CD4-positive, alpha-beta memory T cell (primary cell): Measurements from ENCODE around the gene AHCYL1. TPM values are rescaled to one million over a fixed set of nuclear protein-coding genes. Genes with fewer than 3 reads are reported as not detected.
A peak's percentile ranks its signal among the peaks of the same experiment; 100 is the strongest.

Experiments
- CTCF ChIA-PET: fragments of 350-600 bp; sonication (Branson Sonifier 250); formaldehyde crosslinking; loops from one replicate; lab custom pipeline; 2021; ENCODE audit warnings: inconsistent platforms; ENCODE audit not compliant: partially characterized antibody; lab: Charles Lee
- POLR2A ChIA-PET: fragments of 350-600 bp; sonication (Branson Sonifier 250); formaldehyde crosslinking; loops from one replicate; lab custom pipeline; 2021; ENCODE audit not compliant: partially characterized antibody; lab: Charles Lee
- DNase-seq, 5 donors: peaks; one replicate each; pipeline versions ENCODE4 v3.0.0 to v3.0.0-alpha.2; 2020 to 2022; ENCODE audit warnings: mixed read lengths in 1 of 5
- H3K27ac ChIP-seq: one replicate; pipeline ENCODE4 v1.7.0; 2013; ENCODE audit warnings: low read depth, low read length
- H3K27me3 ChIP-seq: 2 replicates; pipeline ENCODE4 v1.7.0; 2013; ENCODE audit warnings: mild to moderate bottlenecking, low read length, moderate library complexity; ENCODE audit not compliant: insufficient read depth
- H3K36me3 ChIP-seq: 2 replicates; pipeline ENCODE4 v1.7.0; 2013; ENCODE audit warnings: mild to moderate bottlenecking, low read length, moderate library complexity; ENCODE audit not compliant: insufficient read depth
- H3K4me1 ChIP-seq: 2 replicates; pipeline ENCODE4 v1.7.0; 2013; ENCODE audit warnings: mild to moderate bottlenecking, low read length, moderate library complexity; ENCODE audit not compliant: insufficient read depth
- H3K4me3 ChIP-seq, 2 donors: one replicate each; pipeline ENCODE4 v1.7.0; 2013; ENCODE audit warnings: low read length in 2 of 2, mild to moderate bottlenecking in 1 of 2
- H3K9me3 ChIP-seq, 2 donors: one replicate each; pipeline ENCODE4 v1.7.0; 2013; ENCODE audit warnings: low read length in 2 of 2, control low read depth in 1 of 2; ENCODE audit not compliant: control insufficient read depth in 1 of 2
- H3K27ac Mint-ChIP-seq, 7 donors: one replicate each; pipeline ENCODE4 v1.8.0; 2020 to 2021; ENCODE audit warnings: mixed read lengths in 7 of 7, mild to moderate bottlenecking in 6 of 7, inconsistent platforms in 3 of 7, moderate library complexity in 3 of 7
- H3K27me3 Mint-ChIP-seq, 2 donors: one replicate each; pipeline ENCODE4 v1.8.0; 2020 to 2021; ENCODE audit warnings: mixed read lengths in 2 of 2
- H3K36me3 Mint-ChIP-seq, 2 donors: one replicate each; pipeline ENCODE4 v1.8.0; 2020 to 2021; ENCODE audit warnings: mixed read lengths in 2 of 2, inconsistent platforms in 1 of 2, mild to moderate bottlenecking in 1 of 2
- H3K4me1 Mint-ChIP-seq, 4 donors: one replicate each; pipeline ENCODE4 v1.8.0; 2020 to 2021; ENCODE audit warnings: mixed read lengths in 4 of 4, mild to moderate bottlenecking in 1 of 4
- H3K4me3 Mint-ChIP-seq, 8 donors: one replicate each; pipeline ENCODE4 v1.8.0; 2020 to 2021; ENCODE audit warnings: mixed read lengths in 8 of 8, mild to moderate bottlenecking in 7 of 8, moderate library complexity in 6 of 8, inconsistent platforms in 3 of 8
- H3K9me3 Mint-ChIP-seq, 8 donors: one replicate each; pipeline ENCODE4 v1.8.0; 2020 to 2021; ENCODE audit warnings: mixed read lengths in 8 of 8, mild to moderate bottlenecking in 5 of 8, inconsistent platforms in 3 of 8, moderate library complexity in 1 of 8
- intact Hi-C: fragments of 100-400 bp; cut with micrococcal nuclease; formaldehyde crosslinking; loops from one replicate; pipeline ENCODE4 v1.15.1; 2023
- polyA plus RNA-seq, 2 donors: library from polyadenylated mRNA; unstranded; fragments of 300-500 nt; fragmentation: Illumina TruSeq; gene quantifications; one replicate each; pipeline ENCODE4 v1.2.3, GENCODE V29; 2021
- total RNA-seq, 2 experiments: library from RNA; stranded (reverse); gene quantifications; one replicate each; pipeline ENCODE4 v1.2.3, GENCODE V29; 2021

AHCYL1 gene
- total and polyA plus RNA-seq, 4 experiments from 2014 or later: 41.7 to 54.9 (median 44.7) TPM

DNA sequence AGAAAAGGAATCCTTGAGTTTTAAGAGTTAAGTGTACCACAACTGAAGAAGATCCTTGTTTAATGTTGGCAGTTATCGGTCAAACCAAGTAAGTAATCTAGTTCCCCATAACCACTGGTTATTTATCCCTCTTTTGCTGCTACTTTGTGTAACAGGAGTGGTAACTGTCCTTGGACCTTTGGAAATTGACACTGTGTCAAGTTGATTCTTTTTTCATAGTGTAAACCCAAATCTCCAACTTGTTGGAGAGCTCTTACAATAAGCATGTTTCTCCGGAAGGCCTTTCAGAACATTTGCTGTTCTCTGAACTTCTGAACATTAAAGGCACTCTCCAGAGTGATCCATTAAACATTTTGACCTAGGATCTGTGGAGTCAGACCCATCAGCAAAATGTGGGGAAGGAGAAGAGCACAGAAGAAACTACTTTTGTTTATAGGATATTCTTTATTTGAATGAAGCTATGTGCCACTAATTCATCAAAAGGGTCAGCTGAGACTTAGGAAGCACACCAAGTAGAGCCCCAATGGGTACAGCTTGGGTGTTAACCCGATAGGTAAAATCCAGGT is 3.9 kb downstream of the AHCYL1 start:
- Mint-ChIP-seq H3K9me3 (no peaks in the 10 kb centered on the region), H3K36me3 (peaks cover 7 to 16% of the 10 kb centered on the region in 2 donors), H3K27ac (no peak overlapping the region), H3K4me3 (no peak overlapping the region), H3K4me1 (peaks cover 30 to 52% (median 41%) of the 10 kb centered on the region in 4 donors), H3K27me3 (no peaks in the 10 kb centered on the region)
- POLR2A ChIA-PET: no interaction called here
- Histone ChIP-seq H3K36me3 (peaks cover 6% of the 10 kb centered on the region), H3K27me3 (no peaks in the 10 kb centered on the region), H3K4me3 (no peak overlapping the region), H3K27ac (no peak overlapping the region), H3K4me1 (peaks cover 31% of the 10 kb centered on the region), H3K9me3 (no peaks in the 10 kb centered on the region)
- no peak for DNase-seq
- intact Hi-C loops: no loop called here
- CTCF ChIA-PET: interaction anchor here (1.2 to 15.4 kb wide), 2 partner anchors 207 to 342 kb away, joined by 3 to 864 read pairs; no protein-coding TSS in a partner anchor

DNA sequence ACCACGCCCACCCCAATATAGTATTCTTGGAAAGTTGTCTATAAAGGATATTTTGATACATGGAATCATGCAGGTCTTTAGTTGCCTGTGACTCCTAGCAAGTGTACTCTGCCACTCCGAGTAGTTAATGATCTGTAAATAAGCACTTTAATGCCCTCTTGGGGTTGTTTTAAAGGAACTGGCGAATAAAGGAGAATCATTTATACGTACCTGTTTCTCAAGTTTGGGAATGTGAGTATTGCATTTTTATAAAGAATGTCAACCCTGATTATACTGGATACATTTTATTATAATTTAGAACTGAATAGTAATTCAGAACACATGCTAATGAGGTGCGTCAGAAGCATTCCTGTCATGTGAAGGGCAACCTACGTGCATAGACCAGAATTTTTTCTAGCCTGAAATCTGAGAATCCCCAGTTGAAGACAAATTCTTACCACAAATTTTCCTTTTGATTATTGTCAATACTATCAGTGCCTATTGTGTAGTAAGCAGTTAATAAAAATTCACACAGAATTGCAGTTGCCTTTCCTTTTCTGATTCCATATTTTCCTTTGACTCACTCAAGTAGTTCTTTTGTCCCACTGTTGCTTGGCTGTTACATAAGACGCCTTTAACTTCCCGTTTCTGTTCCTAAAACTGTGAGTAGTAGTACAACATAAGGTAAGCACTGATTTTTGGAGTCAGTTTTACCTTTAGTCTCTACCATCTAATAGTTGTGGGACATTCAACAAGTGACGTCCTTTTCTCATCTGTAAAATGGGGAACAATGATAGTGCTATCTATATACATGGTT is 5.1 kb downstream of the AHCYL1 start:
- no peak overlapping the region for H3K4me3 ChIP-seq
- Mint-ChIP-seq H3K9me3 (no peaks in the 10 kb centered on the region), H3K4me1 (peaks cover 29 to 50% (median 39%) of the 10 kb centered on the region in 4 donors), H3K36me3 (peaks cover 7 to 13% of the 10 kb centered on the region in 2 donors), H3K27ac (no peak overlapping the region), H3K4me3 (no peak overlapping the region), H3K27me3 (no peaks in the 10 kb centered on the region)
- intact Hi-C loops: no loop called here
- H3K9me3 ChIP-seq: no peaks in the 10 kb centered on the region
- H3K27ac ChIP-seq: no peak overlapping the region
- H3K27me3 ChIP-seq: no peaks in the 10 kb centered on the region
- peaks cover 26% of the 10 kb centered on the region for H3K4me1 ChIP-seq
- ChIA-PET POLR2A (no interaction called here), CTCF (interaction anchor here (1.0 to 15.4 kb wide), 5 partner anchors 208 to 350 kb away, joined by 3 to 864 read pairs (median 3); no protein-coding TSS in a partner anchor)
- no peak for DNase-seq
- H3K36me3 ChIP-seq: peaks cover 6% of the 10 kb centered on the region

DNA sequence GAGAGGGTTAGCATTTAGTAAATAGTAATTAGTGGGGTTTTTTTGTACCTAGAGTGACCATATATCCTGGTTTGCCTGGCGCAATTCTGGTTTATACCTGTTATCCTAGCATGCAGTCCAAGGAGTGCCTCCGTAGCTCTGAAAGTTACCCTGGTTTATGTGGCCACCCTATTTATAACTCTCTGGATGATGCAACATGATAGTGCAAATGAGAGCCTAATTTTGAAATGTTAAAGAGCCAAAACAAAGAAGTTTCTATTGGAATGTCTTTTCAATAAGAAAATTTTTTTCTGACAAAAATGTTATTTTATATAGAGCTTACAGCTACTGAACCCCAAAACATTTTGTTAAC is 5.7 kb downstream of the AHCYL1 start:
- H3K4me3 Mint-ChIP-seq: no peak overlapping the region
- H3K9me3 Mint-ChIP-seq: no peaks in the 10 kb centered on the region
- ChIA-PET CTCF (interaction anchor here (1.0 to 1.2 kb wide), 3 partner anchors 213 to 350 kb away, joined by 3 read pairs; no protein-coding TSS in a partner anchor), POLR2A (no interaction called here)
- peaks cover 29 to 47% (median 38%) of the 10 kb centered on the region in 4 donors for H3K4me1 Mint-ChIP-seq
- Histone ChIP-seq H3K27ac (no peak overlapping the region), H3K4me3 (no peak overlapping the region), H3K9me3 (no peaks in the 10 kb centered on the region), H3K27me3 (no peaks in the 10 kb centered on the region), H3K4me1 (peaks cover 24% of the 10 kb centered on the region), H3K36me3 (peaks cover 6% of the 10 kb centered on the region)
- intact Hi-C loops: no loop called here
- DNase-seq: no peak
- H3K36me3 Mint-ChIP-seq: peaks cover 7 to 15% of the 10 kb centered on the region in 2 donors
- H3K27ac Mint-ChIP-seq: no peak overlapping the region
- no peaks in the 10 kb centered on the region for H3K27me3 Mint-ChIP-seq

DNA sequence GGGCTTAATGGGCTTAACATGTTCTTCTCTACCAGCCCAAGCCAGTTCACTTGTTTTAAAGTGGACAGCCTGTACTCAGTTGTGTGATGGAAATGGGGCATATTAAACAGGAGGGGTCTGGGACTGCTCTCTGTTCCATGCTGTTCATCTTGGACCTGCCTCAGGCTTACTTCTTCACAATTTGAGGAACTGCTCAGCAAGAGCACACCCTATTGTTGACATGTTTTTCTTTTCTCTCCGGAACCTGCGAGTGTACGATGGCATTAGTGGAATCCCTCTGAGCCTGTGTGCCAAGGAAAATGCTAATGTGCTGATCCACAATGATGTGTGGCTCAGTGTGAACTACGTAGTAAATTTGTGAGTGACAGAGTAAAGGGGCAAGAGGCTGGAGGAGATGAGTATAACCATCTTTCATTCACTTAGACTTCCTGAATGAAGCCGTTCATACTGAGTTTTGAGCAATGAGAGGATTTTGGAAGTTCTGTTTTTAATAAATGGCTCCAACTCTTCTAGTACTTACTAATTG is 6.9 kb downstream of the AHCYL1 start:
- Histone ChIP-seq H3K27me3 (no peaks in the 10 kb centered on the region), H3K36me3 (peaks cover 6% of the 10 kb centered on the region), H3K4me1 (peaks cover 13% of the 10 kb centered on the region), H3K27ac (no peak overlapping the region), H3K9me3 (no peaks in the 10 kb centered on the region), H3K4me3 (no peak overlapping the region)
- no peaks in the 10 kb centered on the region for H3K9me3 Mint-ChIP-seq
- no peak for DNase-seq
- H3K27ac Mint-ChIP-seq: no peak overlapping the region
- ChIA-PET POLR2A (no interaction called here), CTCF (no interaction called here)
- intact Hi-C loops: no loop called here
- H3K36me3 Mint-ChIP-seq: peaks cover 11 to 17% of the 10 kb centered on the region in 2 donors
- H3K4me1 Mint-ChIP-seq: peaks cover 21 to 35% (median 28%) of the 10 kb centered on the region in 4 donors
- no peak overlapping the region for H3K4me3 Mint-ChIP-seq
- H3K27me3 Mint-ChIP-seq: no peaks in the 10 kb centered on the region

DNA sequence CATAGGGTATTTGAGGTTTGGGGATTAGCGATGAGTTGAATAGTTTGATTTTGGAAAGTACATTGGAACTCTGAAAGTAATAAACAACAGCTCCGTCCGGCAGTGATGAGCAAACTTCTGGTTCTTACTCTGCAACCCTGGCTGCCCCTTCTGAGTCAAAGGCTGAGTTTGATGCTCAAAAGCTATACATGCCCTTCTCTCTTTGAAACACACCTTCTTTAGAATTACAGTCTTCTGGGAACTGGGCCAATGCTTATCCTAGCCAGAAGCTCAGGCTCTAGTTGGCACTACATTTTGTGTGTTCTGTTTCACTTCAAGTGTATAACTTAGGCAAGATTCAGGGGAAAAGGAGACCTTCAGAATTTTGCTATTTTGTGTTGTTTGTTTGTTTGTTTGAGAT is 9.3 kb downstream of the AHCYL1 start:
- POLR2A ChIA-PET: interaction anchor here (2.2 kb wide), 1 partner anchor 9 kb away, joined by 7 read pairs; the partner anchor contains the start of gene AHCYL1
- peaks cover 6% of the 10 kb centered on the region for H3K36me3 ChIP-seq
- intact Hi-C loops: no loop called here

DNA sequence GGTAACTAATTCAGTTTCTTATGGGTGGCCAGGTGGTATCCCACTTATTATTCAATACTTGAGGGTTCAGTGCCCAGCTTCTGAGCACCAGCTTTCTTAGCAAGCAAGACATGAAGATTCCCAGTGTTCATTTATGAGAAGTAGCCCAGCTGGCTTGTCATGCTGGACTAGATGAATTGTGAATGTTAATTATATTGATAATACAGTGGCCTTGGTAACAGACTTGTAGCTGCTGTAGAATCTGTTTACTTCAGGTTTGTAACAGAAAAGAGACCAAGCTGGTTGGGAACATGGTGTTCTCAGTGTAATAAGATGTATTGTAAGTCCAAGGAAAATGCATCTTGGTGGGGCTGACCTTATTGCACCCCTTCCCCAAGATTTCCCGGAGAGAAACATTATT is 10.1 kb downstream of the AHCYL1 start:
- no peak for DNase-seq
- intact Hi-C loops: no loop called here
- no peaks in the 10 kb centered on the region for H3K27me3 ChIP-seq
- H3K36me3 ChIP-seq: peaks cover 4% of the 10 kb centered on the region
- Mint-ChIP-seq H3K27ac (no peak overlapping the region), H3K4me3 (no peak overlapping the region), H3K4me1 (peaks cover 7 to 13% (median 10%) of the 10 kb centered on the region in 4 donors), H3K36me3 (peaks cover 8 to 16% of the 10 kb centered on the region in 2 donors), H3K9me3 (no peaks in the 10 kb centered on the region), H3K27me3 (no peaks in the 10 kb centered on the region)
- no peaks in the 10 kb centered on the region for H3K9me3 ChIP-seq
- no peak overlapping the region for H3K27ac ChIP-seq
- H3K4me3 ChIP-seq: no peak overlapping the region
- CTCF ChIA-PET: interaction anchor here (3.4 kb wide), 2 partner anchors 10 to 354 kb away, joined by 9 to 12 read pairs; partner anchors contain the start of gene AHCYL1
- POLR2A ChIA-PET: interaction anchor here (2.2 kb wide), 1 partner anchor 10 kb away, joined by 7 read pairs; the partner anchor contains the start of gene AHCYL1
- H3K4me1 ChIP-seq: no peaks in the 10 kb centered on the region

More for the DNA sequence above, 9.3 kb downstream of the AHCYL1 start:
- Mint-ChIP-seq H3K27me3 (no peaks in the 10 kb centered on the region), H3K27ac (peak overlapping the region in 1 of 7 donors; percentile 12), H3K4me1 (peaks cover 7 to 13% (median 12%) of the 10 kb centered on the region in 4 donors), H3K9me3 (no peaks in the 10 kb centered on the region), H3K4me3 (no peak overlapping the region), H3K36me3 (peaks cover 8 to 14% of the 10 kb centered on the region in 2 donors)
- H3K27ac ChIP-seq: no peak overlapping the region
- no peaks in the 10 kb centered on the region for H3K27me3 ChIP-seq
- DNase-seq: no peak
- H3K4me3 ChIP-seq: no peak overlapping the region
- H3K9me3 ChIP-seq: no peaks in the 10 kb centered on the region
- CTCF ChIA-PET: interaction anchor here (3.4 kb wide), 1 partner anchor 353 kb away, joined by 9 read pairs; no protein-coding TSS in a partner anchor
- no peaks in the 10 kb centered on the region for H3K4me1 ChIP-seq

DNA sequence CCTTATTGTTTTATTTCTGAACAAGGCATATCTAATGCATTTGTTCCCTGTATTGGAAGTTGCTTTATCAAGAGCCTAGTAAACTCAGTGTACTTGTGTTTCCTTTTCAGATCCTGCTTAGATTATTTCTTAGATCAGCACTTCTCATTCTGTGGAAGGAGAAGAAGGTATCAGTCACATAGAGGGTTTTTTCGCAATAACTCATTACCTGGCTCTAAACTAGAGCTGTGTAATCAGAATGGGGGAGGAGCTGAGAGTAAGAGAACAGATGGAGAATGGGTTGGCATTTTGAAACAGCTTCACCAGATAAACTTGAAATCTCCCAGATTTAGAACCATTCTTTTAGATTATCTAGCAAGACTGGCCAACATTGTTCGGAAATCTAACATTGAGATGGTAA is 11.0 kb downstream of the AHCYL1 start:
- H3K36me3 Mint-ChIP-seq: peaks cover 8 to 16% of the 10 kb centered on the region in 2 donors

More for the DNA sequence above, 11.0 kb downstream of the AHCYL1 start:
- H3K9me3 ChIP-seq: no peaks in the 10 kb centered on the region
- intact Hi-C loops: no loop called here
- no peaks in the 10 kb centered on the region for H3K4me1 ChIP-seq
- no peaks in the 10 kb centered on the region for H3K36me3 ChIP-seq
- no peaks in the 10 kb centered on the region for H3K27me3 Mint-ChIP-seq
- POLR2A ChIA-PET: no interaction called here
- CTCF ChIA-PET: interaction anchor here (3.4 kb wide), 2 partner anchors 11 to 355 kb away, joined by 9 to 12 read pairs; partner anchors contain the start of gene AHCYL1
- no peak for DNase-seq
- H3K4me3 ChIP-seq: no peak overlapping the region
- no peak overlapping the region for H3K4me3 Mint-ChIP-seq
- H3K27me3 ChIP-seq: no peaks in the 10 kb centered on the region
- H3K27ac Mint-ChIP-seq: no peak overlapping the region
- H3K9me3 Mint-ChIP-seq: no peaks in the 10 kb centered on the region
- H3K27ac ChIP-seq: no peak overlapping the region
- H3K4me1 Mint-ChIP-seq: peaks cover 7 to 13% (median 10%) of the 10 kb centered on the region in 4 donors
